Hepatocyte (in vitro differentiated cells): Measurements from ENCODE around the gene CACNA1C. TPM values are rescaled to one million over a fixed set of nuclear protein-coding genes. Genes with fewer than 3 reads are reported as not detected.

Experiments used
- DNase-seq: peaks from one replicate; pipeline ENCODE4 v3.0.0-alpha.2; 2016; ENCODE audit warnings: low spot score
- H2AFZ ChIP-seq: fragments of 200-600 bp; sonication (generic); 2 replicates; pipeline ENCODE4 v1.6.0; 2016; ENCODE audit warnings: antibody characterized with exemption, mild to moderate bottlenecking
- H3K27ac ChIP-seq: fragments of 200-600 bp; sonication (generic); 2 replicates; pipeline ENCODE4 v1.5.1; 2016; ENCODE audit warnings: mild to moderate bottlenecking
- H3K27me3 ChIP-seq: fragments of 200-600 bp; sonication (generic); 2 replicates; pipeline ENCODE4 v1.6.1; 2016
- H3K36me3 ChIP-seq: fragments of 200-600 bp; sonication (generic); replicated peaks from 2 replicates; pipeline ENCODE4 v1.5.1; 2016; ENCODE audit warnings: low read depth; ENCODE audit not compliant: insufficient read depth
- H3K4me1 ChIP-seq: fragments of 200-600 bp; sonication (generic); 2 replicates; pipeline ENCODE4 v1.5.1; 2016; ENCODE audit warnings: mild to moderate bottlenecking, moderate library complexity; ENCODE audit not compliant: insufficient read depth
- H3K4me2 ChIP-seq: fragments of 200-600 bp; sonication (generic); 2 replicates; pipeline ENCODE4 v1.6.0; 2016
- H3K4me3 ChIP-seq: fragments of 200-600 bp; sonication (generic); 2 replicates; pipeline ENCODE4 v1.5.1; 2016; ENCODE audit warnings: mild to moderate bottlenecking
- H3K79me2 ChIP-seq: fragments of 200-600 bp; sonication (generic); 2 replicates; pipeline ENCODE4 v1.6.0; 2017; ENCODE audit warnings: mild to moderate bottlenecking
- H3K9me2 ChIP-seq: fragments of 200-600 bp; sonication (generic); replicated peaks from 2 replicates; pipeline ENCODE4 v1.6.0; 2017; ENCODE audit warnings: mild to moderate bottlenecking; ENCODE audit not compliant: insufficient read depth
- H3K9me3 ChIP-seq: fragments of 200-600 bp; sonication (generic); 2 replicates; pipeline ENCODE4 v1.5.1; 2016; ENCODE audit warnings: low read depth, mild to moderate bottlenecking
- H4K20me1 ChIP-seq: fragments of 200-600 bp; sonication (generic); 2 replicates; pipeline ENCODE4 v1.6.0; 2016; ENCODE audit warnings: mild to moderate bottlenecking; ENCODE audit not compliant: insufficient read depth, poor library complexity, severe bottlenecking
- CTCF ChIP-seq: fragments of 200-600 bp; sonication (generic); IDR thresholded peaks from 2 replicates; pipeline ENCODE4 v1.5.1; 2016; ENCODE audit warnings: antibody characterized with exemption, mild to moderate bottlenecking; ENCODE audit not compliant: poor library complexity
- EZH2 ChIP-seq: fragments of 200-600 bp; sonication (generic); IDR thresholded peaks from 2 replicates; pipeline ENCODE4 v1.6.1; 2016; ENCODE audit warnings: antibody characterized with exemption, mild to moderate bottlenecking, borderline replicate concordance
- EZH2phosphoT487 ChIP-seq: fragments of 200-600 bp; sonication (generic); IDR thresholded peaks from one replicate; pipeline ENCODE4 v1.6.1; 2018; ENCODE audit warnings: antibody characterized with exemption, mild to moderate bottlenecking, low read depth, moderate library complexity; ENCODE audit not compliant: unreplicated experiment, severe bottlenecking
- WGBS: methylation state at CpG from one replicate; pipeline ENCODE4 v1.1.6; 2016; ENCODE audit warnings: low lambda C conversion rate; ENCODE audit errors: missing lambda C conversion rate; 5-methylcytosine and 5-hydroxymethylcytosine counted together
- polyA plus RNA-seq: library from polyadenylated mRNA; unstranded; fragments of >200 nt; fragmentation: Nextera tagmentation; extraction: Ambion mirVana; gene quantifications from 2 replicates; pipeline ENCODE4 v1.2.1, GENCODE V29; 2016
- total RNA-seq: library from RNA; depleted of rRNA; stranded (reverse); fragments of >200 nt; gene quantifications from 2 replicates; pipeline ENCODE4 v1.2.3, GENCODE V29; 2014

CACNA1C gene
- total and polyA plus RNA-seq, 2 experiments from 2014 or later: 3.2 to 4.0 TPM

GRCh38 chr12:2494486-2495192 is 441.9 kb downstream of the CACNA1C start:
- Histone ChIP-seq H3K4me1 (peaks cover 6% of the 10 kb centered on the region), H3K79me2 (no peaks in the 10 kb centered on the region), H3K9me3 (no peaks in the 10 kb centered on the region), H3K36me3 (no peaks in the 10 kb centered on the region), H4K20me1 (no peaks in the 10 kb centered on the region), H3K4me2 (no peak overlapping the region), H2AFZ (no peak overlapping the region), H3K27me3 (no peaks in the 10 kb centered on the region), H3K4me3 (no peak overlapping the region), H3K9me2 (no peaks in the 10 kb centered on the region), H3K27ac (no peak overlapping the region)
- WGBS: 85% methylated on average over 8 of the region's 8 CpGs
- TF ChIP-seq EZH2phosphoT487 (no peak), EZH2 (no peak), CTCF (no peak)
- DNase-seq: no peak

- WGBS: 88% methylated on average over 6 of the region's 6 CpGs
- no peak overlapping the region for H2AFZ ChIP-seq
- H3K4me1 ChIP-seq: peaks cover 4% of the 10 kb centered on the region
- H3K9me3 ChIP-seq: no peaks in the 10 kb centered on the region
- H3K36me3 ChIP-seq: no peaks in the 10 kb centered on the region
- no peaks in the 10 kb centered on the region for H3K27me3 ChIP-seq
- H3K79me2 ChIP-seq: no peaks in the 10 kb centered on the region
- H3K4me3 ChIP-seq: no peak overlapping the region
- H3K9me2 ChIP-seq: no peaks in the 10 kb centered on the region
- H3K27ac ChIP-seq: no peak overlapping the region
- H3K4me2 ChIP-seq: no peak overlapping the region
- H4K20me1 ChIP-seq: no peaks in the 10 kb centered on the region
- DNase-seq: no peak
- TF ChIP-seq CTCF (no peak), EZH2phosphoT487 (no peak), EZH2 (no peak)
These were observed 442.8 kb downstream of the CACNA1C start for GRCh38 chr12:2495417-2496112.

- no peaks in the 10 kb centered on the region for H3K27me3 ChIP-seq
- H2AFZ ChIP-seq: no peak overlapping the region
- H3K27ac ChIP-seq: no peak overlapping the region
- no peaks in the 10 kb centered on the region for H3K4me1 ChIP-seq
- no peaks in the 10 kb centered on the region for H3K9me3 ChIP-seq
- WGBS: 61% methylated on average over 10 of the region's 10 CpGs
- no peaks in the 10 kb centered on the region for H4K20me1 ChIP-seq
- H3K9me2 ChIP-seq: no peaks in the 10 kb centered on the region
- DNase-seq: peak; percentile 17
- no peaks in the 10 kb centered on the region for H3K79me2 ChIP-seq
- no peaks in the 10 kb centered on the region for H3K36me3 ChIP-seq
- TF ChIP-seq EZH2phosphoT487 (no peak), EZH2 (no peak), CTCF (no peak)
- no peak overlapping the region for H3K4me2 ChIP-seq
- H3K4me3 ChIP-seq: no peak overlapping the region
These were observed 446.2 kb downstream of the CACNA1C start for GRCh38 chr12:2498964-2499500.
